Neural crest cell (in vitro differentiated cells): ENCODE data around the gene LRP8. TPM values are rescaled to one million over a fixed set of nuclear protein-coding genes. Genes with fewer than 3 reads are reported as not detected.
A peak's percentile ranks its signal among the peaks of the same experiment; 100 is the strongest.

Experiments
- DNase-seq: peaks from one replicate; pipeline ENCODE4 v3.0.0; 2021; ENCODE audit warnings: low read depth, mixed read lengths, low spot score
- H3K27ac Mint-ChIP-seq: one replicate; pipeline ENCODE4 v1.8.0; 2021; ENCODE audit warnings: mild to moderate bottlenecking, mixed read lengths; ENCODE audit not compliant: unreplicated experiment
- H3K27me3 Mint-ChIP-seq: 2 replicates; pipeline ENCODE4 v1.8.0; 2021; ENCODE audit warnings: low read depth, mild to moderate bottlenecking, mixed read lengths
- H3K36me3 Mint-ChIP-seq: 2 replicates; pipeline ENCODE4 v1.8.0; 2021; ENCODE audit warnings: low read depth, mild to moderate bottlenecking, mixed read lengths
- H3K4me1 Mint-ChIP-seq: 2 replicates; pipeline ENCODE4 v1.8.0; 2021; ENCODE audit warnings: mixed read lengths
- H3K4me3 Mint-ChIP-seq: one replicate; pipeline ENCODE4 v1.8.0; 2021; ENCODE audit warnings: mild to moderate bottlenecking, mixed read lengths
- H3K9me3 Mint-ChIP-seq: 2 replicates; pipeline ENCODE4 v1.8.0; 2021; ENCODE audit warnings: mixed read lengths
- total RNA-seq: library from RNA; stranded (reverse); gene quantifications from 2 replicates; pipeline ENCODE4 v1.2.1, GENCODE V29; 2021
- TF ChIP-seq, protein P1 (sequence below): fragments of 200-600 bp; sonication (generic); conservative IDR thresholded peaks from 2 replicates; pipeline ENCODE4 v1.5.0; 2021; ENCODE audit warnings: antibody characterized with exemption, mild to moderate bottlenecking

Gene LRP8
- total RNA-seq, 1 donor from 2014 or later, result 49.7 TPM

DNA sequence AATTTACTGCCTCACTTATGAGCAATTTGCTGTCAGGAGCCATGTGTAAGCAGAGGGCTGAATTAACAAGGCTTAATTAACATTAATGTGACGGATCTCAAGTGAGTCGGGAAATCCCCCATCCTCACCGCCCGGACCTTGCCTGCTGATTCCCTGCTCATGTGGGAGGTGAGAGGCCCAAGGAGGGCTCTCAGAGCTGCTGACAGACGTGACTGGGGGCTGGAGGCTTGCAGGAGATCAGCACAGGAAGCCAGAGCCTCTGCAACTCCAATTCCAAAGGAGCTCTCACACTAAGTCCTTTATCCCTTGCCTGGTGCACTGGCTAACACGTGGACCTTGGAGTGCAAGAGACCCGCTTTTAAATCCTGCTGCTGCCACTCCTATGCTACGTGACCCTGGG is 19.4 kb downstream of the LRP8 start:
- H3K27ac Mint-ChIP-seq, result no peak overlapping the region
- DNase-seq, result no peak
- no peaks in the 10 kb centered on the region for H3K9me3 Mint-ChIP-seq
- peaks cover 42% of the 10 kb centered on the region for H3K4me1 Mint-ChIP-seq
- H3K36me3 Mint-ChIP-seq, result no peaks in the 10 kb centered on the region
- TF ChIP-seq, protein P1, sequence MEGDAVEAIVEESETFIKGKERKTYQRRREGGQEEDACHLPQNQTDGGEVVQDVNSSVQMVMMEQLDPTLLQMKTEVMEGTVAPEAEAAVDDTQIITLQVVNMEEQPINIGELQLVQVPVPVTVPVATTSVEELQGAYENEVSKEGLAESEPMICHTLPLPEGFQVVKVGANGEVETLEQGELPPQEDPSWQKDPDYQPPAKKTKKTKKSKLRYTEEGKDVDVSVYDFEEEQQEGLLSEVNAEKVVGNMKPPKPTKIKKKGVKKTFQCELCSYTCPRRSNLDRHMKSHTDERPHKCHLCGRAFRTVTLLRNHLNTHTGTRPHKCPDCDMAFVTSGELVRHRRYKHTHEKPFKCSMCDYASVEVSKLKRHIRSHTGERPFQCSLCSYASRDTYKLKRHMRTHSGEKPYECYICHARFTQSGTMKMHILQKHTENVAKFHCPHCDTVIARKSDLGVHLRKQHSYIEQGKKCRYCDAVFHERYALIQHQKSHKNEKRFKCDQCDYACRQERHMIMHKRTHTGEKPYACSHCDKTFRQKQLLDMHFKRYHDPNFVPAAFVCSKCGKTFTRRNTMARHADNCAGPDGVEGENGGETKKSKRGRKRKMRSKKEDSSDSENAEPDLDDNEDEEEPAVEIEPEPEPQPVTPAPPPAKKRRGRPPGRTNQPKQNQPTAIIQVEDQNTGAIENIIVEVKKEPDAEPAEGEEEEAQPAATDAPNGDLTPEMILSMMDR, result no peak
- no peaks in the 10 kb centered on the region for H3K27me3 Mint-ChIP-seq
- no peak overlapping the region for H3K4me3 Mint-ChIP-seq

DNA sequence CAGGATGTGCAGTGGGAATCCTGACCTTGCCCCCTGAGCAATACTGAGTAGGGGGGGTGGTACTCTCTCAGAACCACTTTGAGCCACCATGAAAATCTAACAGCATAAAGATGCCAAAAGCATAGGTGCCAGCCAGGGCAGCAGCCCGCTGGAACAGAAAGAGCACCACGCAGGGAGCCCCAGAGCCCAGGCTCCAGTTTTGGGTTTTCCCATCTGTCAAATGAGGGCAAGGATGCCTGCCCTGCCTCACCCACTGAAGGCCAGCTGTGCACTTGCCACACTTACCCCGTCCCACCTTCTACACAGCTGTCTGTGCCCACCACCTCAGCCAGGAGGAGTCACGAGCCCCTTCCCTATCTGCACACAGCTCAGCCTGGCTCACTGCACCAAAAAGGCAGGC is 20.8 kb downstream of the LRP8 start:
- Mint-ChIP-seq H3K4me1 (peaks cover 45% of the 10 kb centered on the region), H3K4me3 (peak overlapping the region; percentile 19), H3K27me3 (no peaks in the 10 kb centered on the region), H3K9me3 (no peaks in the 10 kb centered on the region), H3K36me3 (no peaks in the 10 kb centered on the region), H3K27ac (no peak overlapping the region)
- no peak for DNase-seq
- TF ChIP-seq, protein P1, result no peak

DNA sequence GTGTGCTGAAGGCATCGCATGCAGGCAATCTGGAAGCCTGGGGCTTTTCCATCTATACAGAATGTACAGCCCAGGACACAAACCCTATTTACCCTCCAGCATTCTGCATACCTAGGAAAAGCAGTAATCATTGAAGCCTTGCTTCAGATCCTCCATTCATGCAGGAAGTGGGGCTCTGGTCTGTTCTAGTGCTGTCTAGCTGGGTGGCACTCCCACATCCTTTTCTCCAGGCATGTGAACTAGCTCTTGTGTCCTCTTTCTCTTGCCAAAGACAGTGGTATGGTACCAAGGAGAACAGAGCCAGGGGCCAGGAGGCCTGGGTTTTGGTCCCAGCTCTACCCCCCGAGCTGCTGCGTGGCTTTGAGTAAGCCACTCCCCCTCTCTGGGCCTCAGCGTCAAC is 21.7 kb downstream of the LRP8 start:
- H3K27me3 Mint-ChIP-seq, result no peaks in the 10 kb centered on the region
- TF ChIP-seq, protein P1, result no peak
- no peak for DNase-seq
- no peaks in the 10 kb centered on the region for H3K9me3 Mint-ChIP-seq
- H3K36me3 Mint-ChIP-seq, result no peaks in the 10 kb centered on the region
- H3K4me1 Mint-ChIP-seq, result peaks cover 39% of the 10 kb centered on the region
- H3K4me3 Mint-ChIP-seq, result no peak overlapping the region
- H3K27ac Mint-ChIP-seq, result peak overlapping the region; percentile 43

DNA sequence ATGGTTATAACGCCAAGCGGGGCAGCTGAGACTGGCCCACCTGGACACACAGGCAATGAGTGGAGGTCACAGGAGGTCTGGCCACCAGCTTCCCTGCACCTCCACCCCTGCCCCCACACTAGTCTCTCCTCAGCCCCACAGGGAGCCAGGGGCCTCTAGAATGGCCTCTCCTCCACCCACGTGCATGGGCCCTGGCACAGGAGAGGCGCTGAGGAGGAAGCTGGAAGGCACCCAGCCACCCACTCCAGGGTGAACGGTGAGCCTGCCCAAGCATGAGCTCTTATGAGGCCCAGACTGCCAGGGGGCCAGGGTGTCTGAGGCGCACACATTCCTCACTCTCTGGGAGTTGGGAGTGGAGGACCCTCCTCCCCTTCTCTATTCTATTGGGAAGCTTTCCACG is 22.2 kb downstream of the LRP8 start:
- no peak overlapping the region for H3K4me3 Mint-ChIP-seq
- H3K9me3 Mint-ChIP-seq, result no peaks in the 10 kb centered on the region
- TF ChIP-seq, protein P1, result no peak
- H3K27ac Mint-ChIP-seq, result no peak overlapping the region
- no peak for DNase-seq
- no peaks in the 10 kb centered on the region for H3K27me3 Mint-ChIP-seq
- no peaks in the 10 kb centered on the region for H3K36me3 Mint-ChIP-seq
- H3K4me1 Mint-ChIP-seq, result peaks cover 37% of the 10 kb centered on the region

DNA sequence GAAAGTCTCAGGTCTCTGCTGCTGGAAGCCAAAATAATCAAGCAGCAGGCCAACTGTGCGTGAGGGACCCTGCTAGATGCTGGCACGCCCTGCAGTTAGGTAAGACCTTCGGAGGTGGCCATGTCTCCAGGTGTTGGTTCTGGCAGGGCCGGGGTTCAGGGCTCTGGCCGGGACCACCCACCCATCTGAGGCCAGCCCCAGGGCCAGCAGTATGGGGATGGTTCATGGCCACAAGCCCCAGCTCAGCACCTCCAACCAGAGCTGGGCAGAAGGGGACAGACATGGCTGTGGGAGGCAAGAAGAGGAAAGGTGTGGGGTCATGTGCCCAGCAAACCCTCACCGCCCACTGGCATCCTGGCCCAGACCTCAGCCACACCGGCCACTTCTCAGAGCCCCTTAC is 23.3 kb downstream of the LRP8 start:
- Mint-ChIP-seq H3K9me3 (no peaks in the 10 kb centered on the region), H3K27ac (no peak overlapping the region)
- TF ChIP-seq, protein P1, result no peak

More for the DNA sequence above, 23.3 kb downstream of the LRP8 start:
- no peak for DNase-seq
- no peak overlapping the region for H3K4me3 Mint-ChIP-seq
- H3K4me1 Mint-ChIP-seq, result peaks cover 40% of the 10 kb centered on the region
- no peaks in the 10 kb centered on the region for H3K36me3 Mint-ChIP-seq
- no peaks in the 10 kb centered on the region for H3K27me3 Mint-ChIP-seq
